Prostate gland (tissue), 2 donors: ENCODE measurements around the gene CACNA1F.

Experiments
- POLR2A ChIP-seq: fragments of 450-650 bp; IDR thresholded peaks from one replicate; pipeline ENCODE4 v1.6.1; 2016; ENCODE audit warnings: antibody characterized with exemption, mild to moderate bottlenecking
- TF ChIP-seq, protein P1 (sequence below), 4 experiments: fragments of 200-600 bp in 2 of 4; fragments of 450-650 bp in 2 of 4; sonication (generic) in 2 of 4; IDR thresholded peaks; 1 replicate in 3 of 4; 2 replicates in 1 of 4; pipeline ENCODE4 v1.5.1; 2016 to 2019; ENCODE audit warnings: antibody characterized with exemption in 4 of 4, mild to moderate bottlenecking in 2 of 4, moderate library complexity in 2 of 4

DNA sequence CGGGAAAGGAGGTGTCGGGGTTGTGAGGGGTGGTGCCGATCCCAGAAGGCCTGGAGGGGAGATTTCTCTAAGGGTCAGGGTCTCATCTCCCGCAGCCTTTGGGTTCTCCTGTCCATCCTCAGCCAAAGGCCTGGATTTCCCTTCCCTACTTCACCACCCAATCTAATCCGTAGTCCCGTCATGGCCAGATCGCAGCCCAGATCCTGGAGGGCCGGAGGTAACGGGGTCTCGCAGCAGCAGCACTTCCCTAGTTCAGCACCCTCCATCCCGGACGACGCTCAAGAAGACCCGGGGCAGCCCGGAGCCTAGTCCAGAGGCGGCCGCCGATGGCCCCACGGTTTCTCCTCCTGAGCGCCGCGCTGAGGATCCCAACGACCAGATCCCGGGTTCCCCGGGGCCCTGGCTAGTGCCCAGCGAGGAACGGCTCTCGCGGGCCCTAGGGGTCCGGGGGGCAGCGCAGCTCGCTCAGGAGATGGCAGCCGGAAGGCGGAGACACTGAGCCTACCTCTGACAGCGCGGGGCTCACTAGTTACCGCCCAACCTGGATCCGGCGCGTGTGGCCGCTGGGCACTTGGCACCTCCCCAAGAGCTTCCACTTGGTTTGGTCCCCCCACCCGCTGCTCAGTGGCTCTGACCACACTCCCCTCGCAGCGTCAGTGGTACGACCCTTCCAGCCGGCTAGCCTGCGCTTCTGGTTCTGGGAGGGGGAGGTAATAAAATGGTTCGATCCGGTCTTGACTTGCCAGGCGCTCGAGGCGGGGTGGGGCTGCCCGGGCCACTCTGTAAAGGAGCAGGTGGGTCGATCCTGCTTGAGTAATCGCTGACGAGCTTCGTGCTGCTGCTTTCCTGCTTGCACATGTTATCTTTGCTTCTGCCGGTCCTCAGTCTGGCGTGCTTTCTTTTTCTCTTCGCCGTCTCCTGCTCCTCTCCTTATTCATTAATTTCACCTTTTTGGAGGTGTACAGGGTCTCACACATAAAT lies 66.9 kb downstream of the CACNA1F start:
- TF ChIP-seq, protein P1, sequence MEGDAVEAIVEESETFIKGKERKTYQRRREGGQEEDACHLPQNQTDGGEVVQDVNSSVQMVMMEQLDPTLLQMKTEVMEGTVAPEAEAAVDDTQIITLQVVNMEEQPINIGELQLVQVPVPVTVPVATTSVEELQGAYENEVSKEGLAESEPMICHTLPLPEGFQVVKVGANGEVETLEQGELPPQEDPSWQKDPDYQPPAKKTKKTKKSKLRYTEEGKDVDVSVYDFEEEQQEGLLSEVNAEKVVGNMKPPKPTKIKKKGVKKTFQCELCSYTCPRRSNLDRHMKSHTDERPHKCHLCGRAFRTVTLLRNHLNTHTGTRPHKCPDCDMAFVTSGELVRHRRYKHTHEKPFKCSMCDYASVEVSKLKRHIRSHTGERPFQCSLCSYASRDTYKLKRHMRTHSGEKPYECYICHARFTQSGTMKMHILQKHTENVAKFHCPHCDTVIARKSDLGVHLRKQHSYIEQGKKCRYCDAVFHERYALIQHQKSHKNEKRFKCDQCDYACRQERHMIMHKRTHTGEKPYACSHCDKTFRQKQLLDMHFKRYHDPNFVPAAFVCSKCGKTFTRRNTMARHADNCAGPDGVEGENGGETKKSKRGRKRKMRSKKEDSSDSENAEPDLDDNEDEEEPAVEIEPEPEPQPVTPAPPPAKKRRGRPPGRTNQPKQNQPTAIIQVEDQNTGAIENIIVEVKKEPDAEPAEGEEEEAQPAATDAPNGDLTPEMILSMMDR (IDR thresholded peaks at IDR 0.05), result peak in 2 of 4 experiments; percentile 44 to 54
- TF ChIP-seq POLR2A, result peak; percentile 11
